GM18858 (cell line): Measurements from ENCODE around the gene PLAGL1.

Source experiments
- ATAC-seq: cut with Tn5 transposase; IDR thresholded peaks from one replicate; pipeline ENCODE4 v1.9.1; 2021; ENCODE audit not compliant: unreplicated experiment

PLAGL1 gene

DNA sequence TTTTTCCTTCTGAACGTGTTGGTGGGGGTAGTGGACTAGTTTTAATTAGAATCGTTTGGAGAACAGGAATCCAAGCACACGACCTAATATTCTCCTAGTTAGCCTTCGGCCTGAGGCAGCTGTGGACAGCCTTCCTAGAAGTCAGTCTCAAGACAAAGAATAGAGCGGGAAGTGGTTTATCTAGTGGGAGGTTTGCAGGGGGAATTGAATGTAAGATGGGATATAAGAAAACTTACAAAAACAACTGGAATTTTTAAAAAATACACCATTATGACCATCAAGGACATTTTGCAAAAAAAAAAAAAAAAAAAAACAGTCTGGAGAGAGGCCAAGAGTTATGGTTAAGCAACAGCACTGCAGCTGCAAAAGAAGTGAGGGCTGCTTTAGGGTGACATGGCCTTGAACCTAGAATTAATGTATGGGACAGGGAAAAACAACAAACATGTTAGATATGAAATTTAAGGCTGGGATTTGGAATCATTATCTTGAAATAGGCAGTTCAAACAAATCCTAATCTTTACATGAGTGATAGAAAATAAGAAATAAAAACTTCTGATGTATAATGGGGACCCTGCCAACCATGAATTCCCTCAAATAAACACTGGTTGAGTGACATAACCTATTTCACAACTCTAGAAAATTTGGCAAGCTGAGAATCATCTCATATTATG is 40.2 kb downstream of the PLAGL1 start:
- no peak for ATAC-seq

DNA sequence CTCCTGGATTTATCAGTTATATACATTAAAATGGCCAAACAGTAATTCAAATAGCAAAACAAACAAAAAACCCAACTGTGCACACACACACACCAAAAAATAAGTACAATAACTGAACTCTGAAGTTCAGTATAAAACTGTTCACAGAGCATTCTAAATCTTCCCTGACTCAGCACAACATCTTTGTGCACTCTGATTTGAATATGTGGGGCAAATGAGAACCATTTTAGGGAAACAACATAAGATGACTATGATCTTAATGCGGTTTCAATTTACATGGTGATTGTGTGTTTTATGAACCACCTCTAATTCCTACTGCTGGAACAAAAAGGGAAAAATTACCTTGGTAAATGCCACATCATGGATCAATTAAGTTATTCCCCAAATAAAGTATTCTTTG is 41.7 kb downstream of the PLAGL1 start:
- ATAC-seq = no peak

DNA sequence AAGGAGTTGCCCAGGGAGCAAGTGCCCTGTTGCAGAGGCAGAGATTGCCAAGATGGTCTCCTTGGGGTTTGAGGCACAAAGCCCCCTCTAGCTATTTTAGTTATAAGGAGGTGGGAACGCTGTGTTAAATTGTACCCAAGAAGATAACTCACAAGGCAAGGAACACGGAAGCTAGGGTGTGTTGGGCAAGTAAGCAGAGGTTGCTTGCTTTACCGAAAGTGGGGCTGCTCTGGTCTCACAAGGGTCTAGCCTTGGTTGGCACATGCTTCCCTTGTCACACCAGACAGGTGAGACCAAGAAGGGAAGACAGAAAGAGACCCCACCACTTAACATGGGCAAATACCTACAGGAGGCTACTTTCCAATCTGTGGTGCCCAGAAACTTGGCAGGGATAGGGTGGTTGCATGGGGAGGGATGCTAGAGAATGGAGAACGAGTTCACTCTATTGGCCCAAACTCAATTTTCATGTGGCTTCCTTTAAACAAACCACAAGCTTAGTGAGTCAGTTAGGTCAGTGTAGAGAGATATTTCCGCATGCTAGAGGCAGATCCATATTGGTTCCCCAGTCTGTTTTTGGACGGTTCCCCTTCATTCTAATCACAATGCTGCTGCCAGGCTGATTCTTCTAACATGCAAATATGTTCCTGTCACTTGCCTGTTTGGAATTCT is 42.4 kb downstream of the PLAGL1 start:
- ATAC-seq = no peak

DNA sequence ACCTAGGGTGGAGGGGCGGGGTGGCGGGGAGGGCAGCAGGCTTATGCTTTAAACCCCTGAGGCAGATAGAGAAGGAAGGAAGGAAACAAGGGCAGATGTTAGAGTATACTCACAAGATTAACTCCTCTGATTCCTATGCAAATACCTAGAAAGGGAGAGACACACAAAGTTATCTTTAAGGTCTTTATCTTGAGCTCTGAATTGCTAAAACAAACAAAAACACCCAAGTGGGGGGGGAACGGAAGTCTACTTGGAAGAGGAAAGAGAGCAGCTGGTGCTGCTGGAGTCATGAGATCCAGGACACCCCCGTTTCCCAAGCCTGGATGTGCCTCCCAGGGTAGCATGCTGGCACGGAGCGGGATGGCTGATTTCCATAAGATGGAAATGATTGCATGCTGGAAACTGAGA is 43.4 kb downstream of the PLAGL1 start:
- ATAC-seq = no peak

DNA sequence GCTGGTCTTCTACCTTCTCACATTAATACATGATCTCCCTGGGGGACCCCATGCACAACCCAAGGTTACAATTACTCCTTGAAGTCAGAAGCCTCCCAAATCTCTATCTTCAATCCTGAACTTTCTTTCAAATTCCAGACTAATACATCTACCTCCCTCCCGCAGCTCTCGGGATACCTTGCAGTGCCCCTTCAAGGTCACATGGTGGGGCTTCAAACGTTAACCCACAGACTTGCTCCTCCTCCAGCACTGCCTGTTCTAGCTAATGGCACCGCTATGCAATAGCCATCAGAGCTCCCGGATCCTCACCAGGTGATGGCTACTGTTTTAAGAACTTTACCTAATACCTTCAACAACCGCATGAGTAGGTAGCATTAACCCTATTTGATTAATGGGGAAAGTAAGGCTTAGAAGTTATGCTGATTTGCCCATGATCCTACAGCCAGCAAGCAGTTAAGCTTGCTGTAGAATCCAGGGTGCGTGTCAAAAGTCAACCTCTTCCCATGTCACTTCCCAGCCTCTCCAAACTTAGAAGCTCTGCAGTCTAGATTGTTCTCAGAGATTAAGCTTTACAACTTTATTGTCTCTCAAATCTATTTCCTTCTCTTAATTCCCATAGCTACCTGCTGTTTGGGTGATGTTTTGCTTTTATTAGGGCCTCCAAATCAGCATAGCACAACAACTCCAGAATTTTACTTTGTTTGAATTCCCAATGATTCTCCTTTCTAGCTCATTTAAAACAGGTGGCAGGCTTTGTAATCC is 44.7 kb downstream of the PLAGL1 start:
- no peak for ATAC-seq

DNA sequence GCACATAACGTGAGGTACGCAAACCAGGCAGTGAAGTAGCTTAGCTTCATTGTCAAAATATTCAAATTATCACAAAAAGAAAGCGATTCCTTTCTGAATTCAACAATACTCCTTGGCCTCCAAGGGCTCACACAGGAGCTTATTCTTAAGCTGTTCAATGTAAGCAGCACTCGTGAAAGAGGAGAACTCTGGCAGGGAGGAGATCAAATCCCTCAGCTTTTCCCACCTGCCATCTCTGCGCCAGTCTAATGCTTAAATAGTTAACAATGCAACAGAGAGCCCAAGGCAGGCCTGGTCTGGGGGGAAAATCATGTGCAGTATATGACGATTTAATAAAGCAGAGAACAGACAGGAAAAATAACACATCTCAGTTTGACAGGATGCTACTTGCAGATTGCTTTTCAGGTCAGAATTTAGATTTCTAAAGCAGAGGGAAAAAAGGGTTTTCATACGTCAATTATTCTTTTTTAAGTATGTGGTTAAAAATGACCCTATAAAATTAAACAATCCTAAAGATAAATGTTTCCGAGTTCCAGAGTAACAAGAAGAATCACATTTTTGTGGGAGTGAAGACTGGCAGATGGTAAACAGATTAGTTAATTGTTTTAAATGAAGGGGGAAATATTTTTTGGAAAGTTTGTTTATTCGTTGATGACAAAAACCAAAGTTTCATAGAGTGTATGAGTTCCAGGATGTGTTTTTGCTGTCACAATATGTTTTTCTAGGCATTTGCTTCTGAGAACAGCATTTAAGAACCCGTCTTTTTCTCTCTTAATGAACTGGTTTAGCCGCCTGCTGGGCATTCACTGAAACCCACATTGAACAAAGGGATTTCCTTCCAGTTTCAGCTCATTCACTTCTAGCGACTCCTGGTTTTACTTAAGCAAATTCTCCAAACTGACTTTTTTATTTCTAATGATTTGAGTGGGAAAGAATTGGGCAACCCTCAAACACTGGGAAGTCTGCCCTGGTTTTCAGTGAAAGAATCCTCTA is 45.9 kb downstream of the PLAGL1 start:
- ATAC-seq = no peak

DNA sequence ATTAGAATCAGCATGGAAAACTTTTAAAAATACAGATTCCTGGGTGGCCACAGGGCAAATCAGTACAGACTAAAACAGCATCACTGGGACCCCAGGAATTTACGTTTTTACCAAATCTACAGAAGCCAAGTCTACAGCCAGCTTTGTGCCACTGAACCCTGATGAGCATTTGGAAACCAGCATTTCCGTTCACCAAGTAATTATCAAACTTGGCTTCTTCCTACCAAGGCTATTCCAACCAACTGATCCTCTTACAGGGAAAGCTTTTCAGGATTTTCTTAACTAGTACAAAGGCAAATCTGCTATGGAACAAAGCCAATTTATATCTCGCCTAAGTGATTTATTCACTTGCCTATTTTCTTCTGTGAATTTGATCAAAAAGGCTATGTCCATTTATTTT is 47.0 kb downstream of the PLAGL1 start:
- ATAC-seq = no peak

DNA sequence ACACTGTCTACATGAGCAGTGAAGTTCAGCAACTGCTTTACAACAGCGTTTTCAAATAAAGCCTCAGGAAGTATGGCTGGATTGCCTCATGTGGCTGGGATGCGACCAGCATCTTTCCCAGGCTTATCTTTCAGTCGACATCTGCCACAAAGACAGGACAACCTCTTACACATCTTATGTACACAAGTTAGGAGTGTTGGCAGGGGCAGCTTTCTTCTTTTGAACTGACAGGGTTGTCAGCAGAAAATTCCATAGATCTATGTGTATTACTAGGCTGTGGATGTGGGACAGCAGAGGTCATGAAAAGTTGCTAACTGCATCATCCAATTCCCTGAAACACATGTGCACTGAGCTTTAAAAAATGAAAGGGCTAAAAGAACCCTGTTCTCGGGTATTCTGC is 48.1 kb downstream of the PLAGL1 start:
- ATAC-seq = no peak

DNA sequence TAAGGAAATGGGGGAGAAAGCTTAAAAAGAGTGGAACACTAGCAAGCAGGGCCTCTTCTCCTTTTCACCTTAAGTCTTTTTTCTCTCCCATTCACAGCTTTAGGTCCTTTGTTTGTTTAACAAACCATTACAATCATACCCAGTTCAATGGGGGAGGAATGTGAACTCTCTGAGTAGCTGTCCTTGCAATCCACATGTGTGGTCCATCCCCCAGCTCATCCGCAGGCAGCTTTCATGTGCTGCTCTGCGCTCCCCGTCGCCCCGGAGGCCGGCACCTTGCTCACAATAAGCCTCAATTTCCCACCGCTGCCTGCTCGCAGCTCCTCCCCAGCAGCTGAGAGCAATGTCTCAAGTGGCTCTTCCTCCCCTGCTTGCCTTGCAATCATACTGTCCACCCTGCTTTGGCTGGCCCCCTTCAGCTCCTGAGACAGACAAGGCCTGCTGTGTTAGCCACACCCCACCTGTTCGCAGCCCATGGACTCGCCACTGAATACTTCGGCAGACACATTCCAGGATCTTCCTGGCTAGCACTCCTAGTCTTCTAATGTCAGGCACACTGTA is 49.1 kb downstream of the PLAGL1 start:
- ATAC-seq = no peak

DNA sequence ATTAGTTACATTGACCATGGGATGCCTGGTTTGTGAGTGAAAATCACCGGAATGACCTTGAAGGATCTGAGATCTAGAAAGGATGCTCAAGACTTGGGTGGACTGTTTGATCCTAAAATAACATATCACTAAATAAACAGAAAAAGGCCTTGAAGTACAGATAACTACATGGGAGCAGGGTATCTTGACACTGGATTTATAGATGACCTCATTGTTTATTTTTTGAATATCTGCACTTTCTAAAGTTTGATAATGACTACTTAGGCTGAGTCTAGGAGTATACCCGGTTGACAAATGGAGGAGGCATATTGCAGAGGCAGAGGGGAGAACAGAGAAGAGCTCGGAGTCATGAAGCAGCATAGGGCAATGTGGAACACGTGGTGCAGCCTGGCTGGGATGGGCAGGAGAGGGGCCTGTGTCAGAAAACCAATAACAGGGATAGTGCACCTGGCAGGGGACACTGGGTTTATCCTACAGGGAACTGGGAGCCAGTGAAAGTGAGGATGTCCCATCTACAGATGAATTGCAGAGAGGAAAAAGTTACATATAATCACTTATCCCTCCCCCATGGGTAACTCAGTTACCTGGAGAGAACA is 50.3 kb downstream of the PLAGL1 start:
- no peak for ATAC-seq

DNA sequence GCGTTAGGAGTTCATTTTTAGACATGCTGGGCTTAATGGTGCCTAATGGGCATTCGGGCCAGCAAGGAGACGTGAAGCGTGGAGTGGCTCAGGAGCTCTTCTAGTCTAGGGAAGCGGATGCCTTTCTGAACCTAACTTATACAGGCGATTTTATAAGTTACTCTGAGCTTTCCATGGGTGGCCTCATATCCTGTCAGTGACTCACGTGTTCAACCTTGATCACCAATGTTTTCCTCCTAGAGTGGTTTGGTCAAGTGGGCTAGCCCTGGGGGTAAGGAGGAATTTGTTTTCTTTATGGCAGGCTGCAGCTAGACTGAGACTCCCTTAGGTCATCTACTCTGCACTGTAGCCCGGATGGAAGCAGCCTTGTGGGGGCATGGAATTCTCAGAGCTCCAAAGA is 52.1 kb downstream of the PLAGL1 start:
- no peak for ATAC-seq

DNA sequence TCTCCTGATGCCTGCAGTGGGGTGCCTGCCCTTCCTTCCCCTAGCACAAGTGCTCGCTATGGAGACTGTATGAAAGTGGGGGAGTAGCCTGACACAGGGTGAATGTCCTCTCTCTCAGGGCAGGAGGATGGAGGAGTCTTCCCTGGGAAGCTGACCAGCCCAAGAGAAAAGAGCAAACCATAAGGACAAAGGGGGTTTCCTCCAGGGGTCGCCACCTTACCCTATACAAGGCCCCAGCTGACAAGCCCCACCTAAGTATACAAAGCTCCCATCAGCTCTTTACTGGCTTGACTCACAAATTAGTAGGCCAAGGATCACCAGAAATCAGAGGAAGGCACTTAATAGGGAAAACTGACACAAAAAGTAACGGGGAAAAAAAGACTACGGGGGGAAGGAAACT is 54.1 kb downstream of the PLAGL1 start:
- no peak for ATAC-seq

DNA sequence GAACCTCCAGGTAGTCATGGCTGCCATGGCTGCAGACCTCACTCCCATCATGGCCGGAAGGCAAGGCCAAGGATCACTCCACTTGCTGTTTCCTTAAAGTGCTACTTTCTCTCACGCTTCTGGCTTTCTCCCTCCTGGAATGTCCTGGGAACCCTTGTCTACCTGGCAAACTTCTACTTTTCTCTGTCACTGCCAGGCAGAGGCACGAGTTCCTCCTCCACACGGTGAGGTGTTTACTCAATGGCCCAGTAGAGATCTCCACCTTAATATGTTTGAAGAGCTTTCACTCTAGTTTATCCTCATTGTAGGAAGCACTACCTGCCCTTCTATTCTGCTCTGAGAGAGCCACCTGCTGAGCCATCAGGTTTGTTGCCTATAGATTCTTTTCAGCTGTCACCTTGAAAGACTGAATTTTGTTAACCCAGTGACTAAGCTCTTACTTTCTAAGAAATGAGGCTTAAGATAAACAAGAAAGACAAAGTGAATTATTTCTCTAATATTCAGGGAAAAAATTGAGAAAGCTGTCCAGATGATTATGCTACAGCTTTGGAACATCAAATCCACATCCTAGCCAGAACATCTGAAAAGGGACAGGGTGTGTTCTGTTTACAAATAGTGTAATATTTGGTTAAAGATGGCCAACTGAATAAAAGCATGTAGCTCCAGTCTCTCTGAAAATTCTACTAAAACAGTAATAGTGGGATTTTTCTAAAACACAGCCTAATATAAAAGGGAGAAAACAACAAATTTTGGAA is 54.9 kb downstream of the PLAGL1 start:
- no peak for ATAC-seq

DNA sequence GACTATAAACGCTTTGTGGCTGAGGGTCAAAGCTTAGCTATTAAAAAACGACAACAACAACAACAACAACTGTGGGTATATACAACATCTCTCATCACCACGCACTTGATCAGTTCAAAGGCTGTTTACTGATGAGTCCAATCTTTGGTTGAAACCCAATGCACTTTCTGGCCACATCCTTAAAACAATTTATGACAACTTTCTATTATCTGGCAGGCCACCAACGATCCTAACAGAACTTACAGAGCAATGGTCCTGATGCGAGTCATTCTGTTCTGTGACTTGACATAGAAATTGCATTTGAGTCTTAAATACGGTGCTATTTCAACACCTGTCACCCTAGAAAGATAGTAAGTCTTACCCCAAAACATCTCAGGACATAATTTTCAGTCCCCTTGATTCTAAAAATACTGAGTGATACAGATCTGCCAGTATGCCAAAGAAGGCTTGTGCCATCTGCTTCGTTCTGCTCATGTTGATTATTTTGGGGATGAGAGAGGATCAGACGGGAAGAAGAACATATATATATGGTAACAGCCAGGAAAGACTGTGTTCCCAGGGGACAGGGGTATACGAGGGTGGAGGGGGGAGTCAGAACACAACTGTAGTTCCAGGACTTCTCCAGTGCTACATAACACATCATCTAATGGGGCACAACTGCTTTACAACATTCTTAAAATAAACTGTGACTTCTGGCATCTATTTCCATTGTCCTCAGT is 55.8 kb downstream of the PLAGL1 start:
- no peak for ATAC-seq

DNA sequence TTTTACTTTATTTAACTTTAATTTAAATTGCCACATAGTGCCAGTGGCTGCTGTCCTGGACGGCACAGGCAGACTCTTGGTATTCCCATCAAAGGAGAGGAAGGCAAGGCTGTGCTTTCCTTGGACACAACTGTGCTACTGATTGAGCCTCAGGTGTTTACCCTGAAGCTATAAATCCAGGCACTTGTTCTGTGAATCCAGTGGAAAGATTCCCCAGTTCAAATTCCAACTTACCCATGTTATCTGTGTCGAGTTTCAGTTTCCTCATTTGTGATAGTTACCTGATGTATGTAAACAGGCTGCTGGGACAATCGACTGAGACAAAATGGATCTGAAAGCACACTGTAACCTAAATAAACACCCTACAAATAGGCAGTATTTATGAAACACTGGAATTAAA is 57.2 kb downstream of the PLAGL1 start:
- no peak for ATAC-seq

DNA sequence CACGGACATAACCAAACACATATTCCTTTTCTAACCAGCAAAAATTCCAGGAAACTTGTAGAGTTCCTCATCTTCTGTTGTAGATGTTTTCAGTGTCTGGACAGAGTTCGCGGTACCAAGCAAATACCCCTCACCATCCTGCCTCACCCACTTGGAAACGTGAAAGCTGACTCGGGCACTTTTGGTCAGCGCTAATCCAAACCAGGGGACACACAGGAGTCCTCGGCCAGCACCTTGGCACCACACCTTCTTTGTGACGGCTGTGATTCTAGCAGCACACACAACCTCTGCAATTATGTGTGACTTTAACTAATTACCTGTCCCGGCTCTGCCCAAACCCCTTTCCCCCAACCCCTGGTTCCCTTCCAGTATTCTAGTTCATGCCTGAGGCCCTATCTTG is 58.1 kb downstream of the PLAGL1 start:
- ATAC-seq = no peak

DNA sequence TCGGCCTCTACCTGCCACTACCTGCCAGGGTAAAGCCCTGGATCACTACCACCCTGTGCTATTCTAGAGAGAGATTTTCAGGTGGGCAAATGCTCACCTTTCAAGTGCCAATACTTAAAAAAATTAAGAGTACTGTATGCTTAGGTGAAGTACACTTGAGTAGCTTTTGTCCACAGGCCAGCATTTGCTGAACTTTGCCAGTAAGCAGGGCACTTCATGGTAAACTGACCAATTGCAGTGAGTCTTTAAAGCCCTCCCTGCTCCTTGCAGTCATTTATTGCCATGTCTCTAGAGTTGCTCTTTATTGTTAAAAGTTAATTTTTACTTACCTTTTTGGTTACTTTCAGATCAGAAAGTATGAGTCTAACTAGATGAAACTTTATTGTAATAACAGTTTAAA is 58.5 kb downstream of the PLAGL1 start:
- ATAC-seq = no peak

DNA sequence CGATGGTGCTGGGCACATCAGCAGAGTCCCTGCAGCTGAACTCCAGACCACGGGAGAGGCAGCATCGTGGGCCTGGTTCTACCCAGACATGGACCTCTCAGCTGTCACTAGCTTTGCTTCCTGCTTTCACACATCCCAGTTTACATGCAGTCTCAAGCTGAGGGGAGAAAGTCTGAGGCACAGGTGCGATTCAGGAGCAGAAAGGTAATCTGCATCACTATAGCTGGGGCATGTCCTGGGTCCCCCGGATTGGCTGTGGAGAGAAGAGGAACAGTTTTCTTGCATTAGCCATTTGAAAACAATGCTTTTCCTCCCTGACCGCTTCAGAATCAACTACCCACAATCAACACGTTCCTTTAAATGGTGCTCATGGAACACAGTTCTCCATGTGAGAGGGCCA is 59.9 kb downstream of the PLAGL1 start:
- ATAC-seq = no peak
